Activated CD4-positive, alpha-beta memory T cell treated with anti-CD3 and anti-CD28 coated beads for 36 hours (primary cell): ENCODE measurements around the gene TTLL11. TPM values are rescaled to one million over a fixed set of nuclear protein-coding genes. Genes with fewer than 3 reads are reported as not detected.
"Not testable (repeated sequence)": the region's sequence is repeated elsewhere in the genome, so short reads cannot be mapped to it uniquely, and the experiment has no call there.

Experiments
- CTCF ChIA-PET: fragments of 350-600 bp; sonication (Branson Sonifier 250); formaldehyde crosslinking; loops from one replicate; lab custom pipeline; 2021; ENCODE audit warnings: antibody characterized with exemption, inconsistent platforms; lab: Charles Lee
- POLR2A ChIA-PET: fragments of 350-600 bp; sonication (Branson Sonifier 250); formaldehyde crosslinking; loops from one replicate; lab custom pipeline; 2021; ENCODE audit warnings: antibody characterized with exemption; lab: Charles Lee
- DNase-seq: peaks from one replicate; pipeline ENCODE4 v3.0.0-alpha.2; 2020
- H3K27ac Mint-ChIP-seq: one replicate; pipeline ENCODE4 v1.8.0; 2021; ENCODE audit warnings: mixed read lengths
- H3K27me3 Mint-ChIP-seq: one replicate; pipeline ENCODE4 v1.8.0; 2021; ENCODE audit warnings: mixed read lengths
- H3K36me3 Mint-ChIP-seq: one replicate; pipeline ENCODE4 v1.8.0; 2021; ENCODE audit warnings: mixed read lengths
- H3K4me1 Mint-ChIP-seq: one replicate; pipeline ENCODE4 v1.8.0; 2021; ENCODE audit warnings: low read depth, mixed read lengths
- H3K4me3 Mint-ChIP-seq: one replicate; pipeline ENCODE4 v1.8.0; 2021; ENCODE audit warnings: mild to moderate bottlenecking, mixed read lengths
- H3K9me3 Mint-ChIP-seq: one replicate; pipeline ENCODE4 v1.8.0; 2021; ENCODE audit warnings: mixed read lengths
- intact Hi-C: fragments of 100-400 bp; cut with micrococcal nuclease; formaldehyde crosslinking; loops from one replicate; pipeline ENCODE4 v1.15.1; 2023
- total RNA-seq, 2 experiments: library from RNA; stranded (reverse); gene quantifications; one replicate each; pipeline ENCODE4 v1.2.3, GENCODE V29; 2021

The TTLL11 gene
- total RNA-seq, 2 experiments from 2014 or later, result 0.97 TPM

- no peaks in the 10 kb centered on the region for H3K4me1 Mint-ChIP-seq
- H3K27me3 Mint-ChIP-seq, result no peaks in the 10 kb centered on the region
- CTCF ChIA-PET, result interaction anchor here (1.3 to 1.7 kb wide), 4 partner anchors 8 to 307 kb away, joined by 3 to 4 read pairs (median 4); no protein-coding TSS in a partner anchor
- H3K27ac Mint-ChIP-seq, result no peak overlapping the region
- H3K9me3 Mint-ChIP-seq, result no peaks in the 10 kb centered on the region
- H3K36me3 Mint-ChIP-seq, result no peaks in the 10 kb centered on the region
- intact Hi-C loops, result no loop called here
- no peak overlapping the region for H3K4me3 Mint-ChIP-seq
- POLR2A ChIA-PET, result no interaction called here
- no peak for DNase-seq
These were observed 101.8 kb downstream of the TTLL11 start for GRCh38 chr9:121991307-121991661.

- ChIA-PET POLR2A (no interaction called here), CTCF (interaction anchor here (0.6 to 1.7 kb wide), 5 partner anchors 9 to 306 kb away, joined by 3 to 4 read pairs (median 4); no protein-coding TSS in a partner anchor)
- Mint-ChIP-seq H3K9me3 (no peaks in the 10 kb centered on the region), H3K27me3 (no peaks in the 10 kb centered on the region), H3K4me3 (no peak overlapping the region), H3K4me1 (no peaks in the 10 kb centered on the region), H3K36me3 (no peaks in the 10 kb centered on the region), H3K27ac (no peak overlapping the region)
- DNase-seq, result no peak
- intact Hi-C loops, result no loop called here
These were observed 102.4 kb downstream of the TTLL11 start for GRCh38 chr9:121990600-121991306.

GRCh38 chr9:121989010-121989409, 104.1 kb downstream of the TTLL11 start:
- no peaks in the 10 kb centered on the region for H3K4me1 Mint-ChIP-seq
- H3K27me3 Mint-ChIP-seq, result no peaks in the 10 kb centered on the region
- no peaks in the 10 kb centered on the region for H3K9me3 Mint-ChIP-seq
- POLR2A ChIA-PET, result no interaction called here
- no peak overlapping the region for H3K4me3 Mint-ChIP-seq
- CTCF ChIA-PET, result no interaction called here
- DNase-seq, result no peak
- intact Hi-C loops, result no loop called here
- no peaks in the 10 kb centered on the region for H3K36me3 Mint-ChIP-seq
- no peak overlapping the region for H3K27ac Mint-ChIP-seq

- Mint-ChIP-seq H3K27ac (no peak overlapping the region), H3K27me3 (no peaks in the 10 kb centered on the region), H3K4me3 (no peak overlapping the region), H3K4me1 (no peaks in the 10 kb centered on the region), H3K9me3 (no peaks in the 10 kb centered on the region), H3K36me3 (no peaks in the 10 kb centered on the region)
- no peak for DNase-seq
- intact Hi-C loops, result no loop called here
- ChIA-PET POLR2A (no interaction called here), CTCF (no interaction called here)
These were observed 105.8 kb downstream of the TTLL11 start for GRCh38 chr9:121987314-121987713.

- Mint-ChIP-seq H3K4me3 (no peak overlapping the region), H3K4me1 (no peaks in the 10 kb centered on the region), H3K27me3 (no peaks in the 10 kb centered on the region), H3K36me3 (peaks cover 6% of the 10 kb centered on the region), H3K9me3 (peaks cover 12% of the 10 kb centered on the region), H3K27ac (no peak overlapping the region)
- no peak for DNase-seq
- ChIA-PET CTCF (no interaction called here), POLR2A (no interaction called here)
- intact Hi-C loops, result no loop called here
These were observed 107.2 kb downstream of the TTLL11 start for GRCh38 chr9:121985792-121986494.

- intact Hi-C loops, result no loop called here
- Mint-ChIP-seq H3K27me3 (no peaks in the 10 kb centered on the region), H3K27ac (no peak overlapping the region), H3K36me3 (peaks cover 7% of the 10 kb centered on the region), H3K9me3 (peaks cover 16% of the 10 kb centered on the region), H3K4me3 (no peak overlapping the region), H3K4me1 (no peaks in the 10 kb centered on the region)
- DNase-seq, result no peak
- ChIA-PET CTCF (interaction anchor here (1.6 kb wide), 1 partner anchor 9 kb away, joined by 5 read pairs; no protein-coding TSS in a partner anchor), POLR2A (no interaction called here)
These were observed 108.2 kb downstream of the TTLL11 start for GRCh38 chr9:121984726-121985402.

GRCh38 chr9:121983736-121984135, 109.4 kb downstream of the TTLL11 start:
- H3K27me3 Mint-ChIP-seq, result no peaks in the 10 kb centered on the region
- peaks cover 16% of the 10 kb centered on the region for H3K9me3 Mint-ChIP-seq
- intact Hi-C loops, result no loop called here
- no peak overlapping the region for H3K27ac Mint-ChIP-seq
- peaks cover 7% of the 10 kb centered on the region for H3K36me3 Mint-ChIP-seq
- ChIA-PET CTCF (interaction anchor here (1.6 kb wide), 1 partner anchor 10 kb away, joined by 5 read pairs; no protein-coding TSS in a partner anchor), POLR2A (no interaction called here)
- no peak overlapping the region for H3K4me3 Mint-ChIP-seq
- no peak for DNase-seq
- H3K4me1 Mint-ChIP-seq, result no peaks in the 10 kb centered on the region

GRCh38 chr9:121981118-121981883, 111.8 kb downstream of the TTLL11 start:
- no peak for DNase-seq
- Mint-ChIP-seq H3K4me3 (no peak overlapping the region), H3K9me3 (peaks cover 16% of the 10 kb centered on the region), H3K4me1 (no peaks in the 10 kb centered on the region), H3K27ac (no peak overlapping the region), H3K36me3 (peaks cover 7% of the 10 kb centered on the region), H3K27me3 (no peaks in the 10 kb centered on the region)
- POLR2A ChIA-PET, result no interaction called here
- CTCF ChIA-PET, result no interaction called here
- intact Hi-C loops, result no loop called here

GRCh38 chr9:121980665-121981064, 112.4 kb downstream of the TTLL11 start:
- H3K4me3 Mint-ChIP-seq, intact Hi-C loops, H3K27ac Mint-ChIP-seq, H3K36me3 Mint-ChIP-seq, POLR2A ChIA-PET, CTCF ChIA-PET, H3K27me3 Mint-ChIP-seq, H3K4me1 Mint-ChIP-seq, DNase-seq: not testable (repeated sequence)
- peaks cover 16% of the 10 kb centered on the region for H3K9me3 Mint-ChIP-seq

GRCh38 chr9:121979736-121980135, 113.4 kb downstream of the TTLL11 start:
- H3K27ac Mint-ChIP-seq, result no peak overlapping the region
- intact Hi-C loops, result no loop called here
- POLR2A ChIA-PET, result no interaction called here
- no peaks in the 10 kb centered on the region for H3K27me3 Mint-ChIP-seq
- H3K4me3 Mint-ChIP-seq, result no peak overlapping the region
- no peak for DNase-seq
- H3K4me1 Mint-ChIP-seq, result no peaks in the 10 kb centered on the region
- CTCF ChIA-PET, result no interaction called here
- peaks cover 16% of the 10 kb centered on the region for H3K9me3 Mint-ChIP-seq
- peaks cover 7% of the 10 kb centered on the region for H3K36me3 Mint-ChIP-seq

GRCh38 chr9:121976751-121977150, 116.4 kb downstream of the TTLL11 start:
- H3K27ac Mint-ChIP-seq, result no peak overlapping the region
- peaks cover 4% of the 10 kb centered on the region for H3K36me3 Mint-ChIP-seq
- no peaks in the 10 kb centered on the region for H3K27me3 Mint-ChIP-seq
- no peaks in the 10 kb centered on the region for H3K4me1 Mint-ChIP-seq
- H3K4me3 Mint-ChIP-seq, result no peak overlapping the region
- no peak for DNase-seq
- intact Hi-C loops, result no loop called here
- ChIA-PET CTCF (interaction anchor here (1.2 to 1.8 kb wide), 2 partner anchors 14 to 292 kb away, joined by 3 to 4 read pairs; no protein-coding TSS in a partner anchor), POLR2A (no interaction called here)
- H3K9me3 Mint-ChIP-seq, result peaks cover 12% of the 10 kb centered on the region
